HG03558 (cell line): ENCODE measurements around the gene BMP8A.
"Not testable (repeated sequence)": the region's sequence is repeated elsewhere in the genome, so short reads cannot be mapped to it uniquely, and the experiment has no call there.

ENCODE experiments used
- ATAC-seq: cut with Tn5 transposase; IDR thresholded peaks from one replicate; pipeline ENCODE4 v1.9.1; 2021; ENCODE audit warnings: moderate number of reproducible peaks; ENCODE audit not compliant: unreplicated experiment; ENCODE audit errors: extremely low read depth

Gene BMP8A, protein sequence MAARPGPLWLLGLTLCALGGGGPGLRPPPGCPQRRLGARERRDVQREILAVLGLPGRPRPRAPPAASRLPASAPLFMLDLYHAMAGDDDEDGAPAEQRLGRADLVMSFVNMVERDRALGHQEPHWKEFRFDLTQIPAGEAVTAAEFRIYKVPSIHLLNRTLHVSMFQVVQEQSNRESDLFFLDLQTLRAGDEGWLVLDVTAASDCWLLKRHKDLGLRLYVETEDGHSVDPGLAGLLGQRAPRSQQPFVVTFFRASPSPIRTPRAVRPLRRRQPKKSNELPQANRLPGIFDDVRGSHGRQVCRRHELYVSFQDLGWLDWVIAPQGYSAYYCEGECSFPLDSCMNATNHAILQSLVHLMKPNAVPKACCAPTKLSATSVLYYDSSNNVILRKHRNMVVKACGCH

DNA sequence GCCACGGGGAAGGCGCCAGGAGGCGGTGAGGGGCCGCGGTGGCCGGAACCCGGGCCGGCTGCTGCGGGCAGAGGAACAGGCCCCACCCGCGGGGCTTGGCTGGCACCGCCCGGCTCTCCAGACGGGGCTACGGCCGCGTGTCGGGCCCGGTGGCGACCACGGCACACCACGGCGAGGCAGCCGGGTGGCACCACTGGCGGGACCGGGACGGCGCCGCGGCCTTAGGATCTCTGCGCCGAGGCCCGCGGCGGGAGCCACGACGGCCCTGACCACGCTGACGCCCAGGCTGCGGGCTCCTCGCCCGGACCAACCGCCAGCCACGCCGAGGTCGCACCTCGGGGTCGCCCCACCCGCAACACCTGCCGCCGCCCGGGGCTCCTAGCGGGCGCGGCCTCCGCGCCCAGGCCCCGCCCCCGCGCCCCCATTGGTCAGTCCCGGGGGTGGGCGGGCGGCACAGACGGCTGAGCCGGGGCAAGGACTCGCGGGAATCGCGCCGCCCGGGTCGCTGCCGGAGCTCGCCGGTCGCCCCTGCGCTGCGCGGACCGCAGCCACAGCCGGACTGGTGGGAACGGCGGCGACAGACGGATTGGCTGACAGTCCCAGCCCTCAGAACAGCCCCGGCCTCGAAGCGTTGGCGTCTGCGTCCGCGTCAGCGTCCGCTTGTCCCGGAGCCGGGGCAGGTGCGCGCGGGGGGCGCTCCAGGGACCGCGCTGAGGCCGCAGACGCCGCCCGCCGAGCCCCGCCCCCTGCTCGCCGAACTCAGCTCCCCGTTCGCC, at the start of gene BMP8A:
TSS of gene BMP8A (plus strand) at position 491 of the 776 bp plus-strand sequence. CDS start 356 bp downstream, outside the sequence.
- no peak for ATAC-seq

GRCh38 chr1:39441797-39442196, 49.6 kb upstream of the BMP8A start:
- ATAC-seq: no peak

DNA sequence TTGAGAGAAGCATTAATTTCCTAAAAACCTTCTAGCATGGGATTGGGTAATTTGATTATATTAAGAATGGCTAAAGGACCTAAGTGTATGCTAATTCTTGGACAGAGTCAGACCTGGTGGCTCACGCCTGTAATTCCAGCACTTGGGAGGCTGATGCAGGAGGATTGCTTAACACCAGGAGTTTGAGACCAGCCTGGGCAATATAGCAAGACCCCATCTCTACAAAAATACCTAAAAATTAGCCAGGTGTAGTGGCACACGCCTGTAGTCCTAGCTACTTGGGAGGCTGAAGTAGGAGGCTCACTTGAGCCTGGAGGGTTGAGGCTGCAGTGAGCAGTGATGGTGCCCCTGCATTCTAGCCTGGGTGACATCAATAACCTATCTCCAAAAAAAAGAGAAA, 45.9 kb upstream of the BMP8A start:
- ATAC-seq: no peak

GRCh38 chr1:39446986-39447567, 44.4 kb upstream of the BMP8A start:
- no peak for ATAC-seq

- not testable (repeated sequence) for ATAC-seq
Observed at GRCh38 chr1:39450041-39450440, 41.4 kb upstream of the BMP8A start.

DNA sequence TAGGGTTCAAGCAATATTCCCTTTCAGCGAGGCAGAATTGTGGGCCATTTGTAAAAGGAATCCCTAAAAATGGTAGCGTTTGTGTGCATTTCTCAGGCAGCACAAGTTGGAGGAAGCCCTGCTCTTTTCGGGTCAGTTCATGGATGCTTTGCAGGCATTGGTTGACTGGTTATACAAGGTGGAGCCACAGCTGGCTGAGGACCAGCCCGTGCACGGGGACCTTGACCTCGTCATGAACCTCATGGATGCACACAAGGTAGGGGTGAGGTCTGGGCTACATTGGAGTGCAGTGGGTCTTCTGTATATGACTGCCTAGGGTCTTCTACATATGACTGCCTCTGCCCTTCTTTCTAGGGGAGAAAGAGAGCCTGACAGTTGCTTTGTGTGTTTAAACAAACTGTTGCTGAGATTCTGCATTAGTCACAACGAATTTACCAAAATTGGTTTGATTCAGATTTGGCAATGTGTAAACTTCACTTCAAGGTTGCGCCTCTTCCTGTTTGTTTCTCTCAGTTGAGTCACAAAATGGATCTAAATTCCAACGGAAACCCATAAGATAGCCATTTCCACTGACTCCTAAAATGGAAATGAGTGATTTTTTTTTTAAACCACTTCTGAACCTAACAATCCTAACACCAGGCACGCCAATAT, 40.4 kb upstream of the BMP8A start:
- no peak for ATAC-seq

DNA sequence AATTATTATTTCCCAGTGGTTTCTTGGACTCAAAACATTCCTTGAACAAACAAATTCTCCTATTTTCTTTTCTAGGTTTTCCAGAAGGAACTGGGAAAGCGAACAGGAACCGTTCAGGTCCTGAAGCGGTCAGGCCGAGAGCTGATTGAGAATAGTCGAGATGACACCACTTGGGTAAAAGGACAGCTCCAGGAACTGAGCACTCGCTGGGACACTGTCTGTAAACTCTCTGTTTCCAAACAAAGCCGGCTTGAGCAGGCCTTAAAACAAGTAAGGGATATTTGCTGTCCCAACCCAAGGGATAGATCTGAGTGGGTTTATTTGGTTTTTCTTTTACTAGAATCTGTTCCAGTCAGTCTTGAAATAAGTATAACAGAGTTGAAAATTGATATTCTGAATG, 39.4 kb upstream of the BMP8A start:
- no peak for ATAC-seq

DNA sequence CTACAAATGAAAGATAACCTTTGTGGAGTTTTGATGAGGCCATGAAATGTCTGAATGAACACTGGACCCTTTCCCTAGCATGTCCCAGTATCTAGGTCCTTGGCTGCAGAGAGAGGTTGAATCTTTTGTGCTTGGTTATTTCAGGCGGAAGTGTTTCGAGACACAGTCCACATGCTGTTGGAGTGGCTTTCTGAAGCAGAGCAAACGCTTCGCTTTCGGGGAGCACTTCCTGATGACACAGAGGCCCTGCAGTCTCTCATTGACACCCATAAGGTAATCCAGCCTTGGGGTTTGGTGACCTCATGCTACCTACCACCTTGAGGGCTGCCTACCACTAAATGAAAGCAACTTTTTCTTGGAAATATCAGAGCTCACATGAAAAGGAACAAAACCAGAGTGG, 38.9 kb upstream of the BMP8A start:
- ATAC-seq: no peak

DNA sequence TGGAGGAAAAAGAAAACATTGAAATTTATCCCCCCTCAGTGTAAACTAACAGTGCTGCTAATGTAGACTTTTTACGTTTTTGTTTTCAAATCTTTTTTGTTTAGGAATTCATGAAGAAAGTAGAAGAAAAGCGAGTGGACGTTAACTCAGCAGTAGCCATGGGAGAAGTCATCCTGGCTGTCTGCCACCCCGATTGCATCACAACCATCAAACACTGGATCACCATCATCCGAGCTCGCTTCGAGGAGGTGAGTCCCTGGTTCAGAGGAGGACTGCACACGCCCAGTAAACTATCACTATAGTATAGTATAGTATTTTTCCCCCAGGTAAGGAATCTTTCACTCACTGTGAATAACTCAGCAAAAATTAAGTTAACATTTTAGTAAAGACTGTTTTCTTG, 37.8 kb upstream of the BMP8A start:
- no peak for ATAC-seq

GRCh38 chr1:39458991-39459390, 32.4 kb upstream of the BMP8A start:
- ATAC-seq: no peak

- no peak for ATAC-seq
Observed at GRCh38 chr1:39462074-39462473, 29.4 kb upstream of the BMP8A start.

GRCh38 chr1:39466413-39467107, 24.9 kb upstream of the BMP8A start:
- no peak for ATAC-seq

GRCh38 chr1:39467108-39467720, 24.2 kb upstream of the BMP8A start:
- not testable (repeated sequence) for ATAC-seq

DNA sequence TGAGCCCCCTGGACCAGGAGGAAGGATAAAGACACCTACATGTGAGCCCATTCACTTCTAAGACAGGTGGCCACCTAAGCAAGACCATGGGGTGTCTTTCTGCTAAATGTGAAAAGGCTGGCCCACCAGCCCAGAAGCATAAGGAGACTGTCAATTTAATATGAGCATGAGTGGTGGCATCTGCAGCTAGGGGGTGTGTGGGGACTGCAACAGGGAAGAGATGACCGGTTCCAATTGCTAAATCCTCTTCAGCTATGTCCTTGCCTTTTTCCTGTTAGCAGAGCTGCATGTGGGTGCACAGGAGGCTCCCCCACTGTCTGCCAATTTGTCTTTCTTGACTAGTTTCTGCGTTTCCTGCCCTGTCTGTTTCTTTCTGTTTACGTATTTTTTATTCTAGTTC, 22.3 kb upstream of the BMP8A start:
- ATAC-seq: no peak

- ATAC-seq: no peak
Observed at GRCh38 chr1:39470040-39470439, 21.4 kb upstream of the BMP8A start.

DNA sequence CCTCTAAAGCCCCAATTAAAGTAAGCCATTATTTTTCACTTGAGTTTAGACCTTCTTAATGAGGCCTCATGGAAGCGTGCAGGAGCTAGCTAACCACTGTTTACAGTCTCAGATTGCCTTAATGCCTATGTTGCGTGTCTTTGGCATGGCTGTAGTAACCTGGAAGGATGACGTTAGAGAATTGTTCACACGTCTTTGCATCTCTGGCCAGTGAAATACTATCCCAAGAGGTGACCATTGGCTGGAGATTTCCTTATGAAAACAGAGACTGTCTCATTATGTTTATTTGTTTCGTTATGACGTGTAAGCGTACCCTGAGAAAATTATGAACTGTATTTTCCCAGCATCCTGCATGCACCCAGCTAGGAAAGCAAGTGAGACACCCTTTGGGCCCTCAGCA, 18.6 kb upstream of the BMP8A start:
- no peak for ATAC-seq

GRCh38 chr1:39473324-39473723, 18.1 kb upstream of the BMP8A start:
- ATAC-seq: no peak

DNA sequence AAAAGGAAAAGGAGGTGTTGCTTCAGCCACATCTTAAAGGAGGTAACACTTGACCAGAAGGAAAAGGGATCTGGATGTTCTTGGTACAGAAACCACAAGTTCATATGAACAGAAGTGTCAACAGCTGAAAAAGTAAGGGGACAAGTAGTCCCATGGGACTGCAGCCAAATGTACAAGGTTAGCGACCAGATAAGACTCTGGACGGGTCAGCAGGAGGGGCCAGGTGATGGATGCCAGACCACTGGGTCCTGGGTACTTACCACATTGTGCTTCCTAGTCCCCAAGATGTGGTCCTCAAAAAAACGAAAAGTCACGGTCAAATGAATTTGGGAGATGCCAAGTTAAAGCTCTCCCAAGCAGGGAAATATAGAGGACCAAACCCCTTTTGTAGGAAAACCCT, 16.6 kb upstream of the BMP8A start:
- ATAC-seq: no peak

GRCh38 chr1:39475551-39475950, 15.9 kb upstream of the BMP8A start:
- ATAC-seq: not testable (repeated sequence)
